OCI-LY1 (cell line): ENCODE measurements around the gene LAMA5.

ENCODE experiments used
- EZH2 ChIP-seq: fragments of 200-600 bp; sonication (generic), shearing (Covaris generic); IDR thresholded peaks from 2 replicates; pipeline ENCODE4 v1.8.0; 2017; ENCODE audit warnings: borderline replicate concordance, mixed run types, mild to moderate bottlenecking, antibody characterized with exemption, low read length, moderate library complexity, mixed read lengths
- TF ChIP-seq, protein P1 (sequence below): fragments of 200-600 bp; sonication (generic), shearing (Covaris generic); IDR thresholded peaks from 2 replicates; pipeline ENCODE4 v1.5.1; 2017; ENCODE audit warnings: mild to moderate bottlenecking, antibody characterized with exemption, low read length, moderate library complexity, mixed read lengths

DNA sequence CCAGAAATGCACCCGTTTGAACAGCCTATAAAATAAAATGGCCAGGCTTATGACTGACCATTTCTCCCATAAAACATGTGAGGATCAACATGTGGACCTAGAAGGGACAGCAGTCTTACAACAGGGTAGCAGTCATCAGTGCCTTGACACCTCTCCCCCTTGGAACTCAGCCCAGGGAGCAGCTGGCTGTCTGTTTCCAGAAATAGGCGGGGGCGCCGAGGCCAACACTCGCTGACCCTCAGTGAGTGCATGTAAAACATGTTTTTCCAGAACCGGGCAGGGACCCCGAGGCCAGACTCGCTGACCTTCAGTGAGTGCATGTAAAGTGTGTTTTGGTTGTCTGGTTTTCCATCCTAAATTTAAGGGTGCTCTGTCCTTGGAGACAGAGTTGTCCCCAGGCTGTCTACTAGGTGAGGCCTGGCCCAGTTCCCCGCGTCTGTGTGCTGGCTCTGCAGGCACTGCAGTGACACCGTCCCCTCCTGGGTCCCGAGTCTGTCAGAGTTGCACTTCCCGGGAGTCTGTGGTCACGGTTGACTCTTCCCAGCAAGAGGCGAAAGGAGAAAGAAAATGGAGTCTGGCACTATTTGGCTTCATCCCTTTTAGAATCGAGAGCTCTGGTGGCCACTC, 84.1 kb downstream of the LAMA5 start:
- TF ChIP-seq, protein P1, sequence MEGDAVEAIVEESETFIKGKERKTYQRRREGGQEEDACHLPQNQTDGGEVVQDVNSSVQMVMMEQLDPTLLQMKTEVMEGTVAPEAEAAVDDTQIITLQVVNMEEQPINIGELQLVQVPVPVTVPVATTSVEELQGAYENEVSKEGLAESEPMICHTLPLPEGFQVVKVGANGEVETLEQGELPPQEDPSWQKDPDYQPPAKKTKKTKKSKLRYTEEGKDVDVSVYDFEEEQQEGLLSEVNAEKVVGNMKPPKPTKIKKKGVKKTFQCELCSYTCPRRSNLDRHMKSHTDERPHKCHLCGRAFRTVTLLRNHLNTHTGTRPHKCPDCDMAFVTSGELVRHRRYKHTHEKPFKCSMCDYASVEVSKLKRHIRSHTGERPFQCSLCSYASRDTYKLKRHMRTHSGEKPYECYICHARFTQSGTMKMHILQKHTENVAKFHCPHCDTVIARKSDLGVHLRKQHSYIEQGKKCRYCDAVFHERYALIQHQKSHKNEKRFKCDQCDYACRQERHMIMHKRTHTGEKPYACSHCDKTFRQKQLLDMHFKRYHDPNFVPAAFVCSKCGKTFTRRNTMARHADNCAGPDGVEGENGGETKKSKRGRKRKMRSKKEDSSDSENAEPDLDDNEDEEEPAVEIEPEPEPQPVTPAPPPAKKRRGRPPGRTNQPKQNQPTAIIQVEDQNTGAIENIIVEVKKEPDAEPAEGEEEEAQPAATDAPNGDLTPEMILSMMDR, result no peak
- TF ChIP-seq EZH2, result no peak
